ENCODE measurements around the gene RGS16.

RGS16 gene

DNA sequence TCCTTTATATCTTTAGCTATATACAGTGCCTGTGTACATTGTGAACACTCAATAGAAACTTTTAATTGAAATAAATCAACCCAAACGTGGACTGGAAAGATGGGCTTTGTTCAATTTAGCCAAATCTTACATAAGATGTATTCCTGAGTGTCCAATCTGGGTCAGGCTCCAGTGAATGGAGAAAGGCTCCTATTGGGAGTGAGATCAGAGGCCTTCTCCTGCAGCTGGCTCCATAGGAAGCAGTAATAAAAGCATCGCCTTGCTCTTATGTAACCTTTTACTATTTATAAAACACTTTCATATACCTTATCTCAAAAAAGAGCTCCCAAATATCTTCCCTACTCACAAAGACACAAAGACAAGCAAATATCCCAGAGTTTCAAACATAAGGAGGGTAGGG is 24.9 kb upstream of the RGS16 start:
- H2AFZ ChIP-seq (ENCODE audit: low read depth): no peak overlapping the region
- H3K9ac ChIP-seq: no peak overlapping the region
- H3K36me3 ChIP-seq (ENCODE audit: insufficient read depth): no peaks in the 10 kb centered on the region
- TF ChIP-seq, protein P1, sequence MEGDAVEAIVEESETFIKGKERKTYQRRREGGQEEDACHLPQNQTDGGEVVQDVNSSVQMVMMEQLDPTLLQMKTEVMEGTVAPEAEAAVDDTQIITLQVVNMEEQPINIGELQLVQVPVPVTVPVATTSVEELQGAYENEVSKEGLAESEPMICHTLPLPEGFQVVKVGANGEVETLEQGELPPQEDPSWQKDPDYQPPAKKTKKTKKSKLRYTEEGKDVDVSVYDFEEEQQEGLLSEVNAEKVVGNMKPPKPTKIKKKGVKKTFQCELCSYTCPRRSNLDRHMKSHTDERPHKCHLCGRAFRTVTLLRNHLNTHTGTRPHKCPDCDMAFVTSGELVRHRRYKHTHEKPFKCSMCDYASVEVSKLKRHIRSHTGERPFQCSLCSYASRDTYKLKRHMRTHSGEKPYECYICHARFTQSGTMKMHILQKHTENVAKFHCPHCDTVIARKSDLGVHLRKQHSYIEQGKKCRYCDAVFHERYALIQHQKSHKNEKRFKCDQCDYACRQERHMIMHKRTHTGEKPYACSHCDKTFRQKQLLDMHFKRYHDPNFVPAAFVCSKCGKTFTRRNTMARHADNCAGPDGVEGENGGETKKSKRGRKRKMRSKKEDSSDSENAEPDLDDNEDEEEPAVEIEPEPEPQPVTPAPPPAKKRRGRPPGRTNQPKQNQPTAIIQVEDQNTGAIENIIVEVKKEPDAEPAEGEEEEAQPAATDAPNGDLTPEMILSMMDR (conservative IDR thresholded peaks at IDR 0.05; ENCODE audit: low read depth, low read length): no peak
- no peaks in the 10 kb centered on the region for H3K27me3 ChIP-seq (ENCODE audit: insufficient read depth, low read depth)
- H3K4me2 ChIP-seq: no peak overlapping the region
- no peaks in the 10 kb centered on the region for H3K79me2 ChIP-seq (ENCODE audit: insufficient read depth, low read depth)
- no peak overlapping the region for H3K4me3 ChIP-seq (IDR thresholded peaks at IDR 0.05; ENCODE audit: insufficient read depth, low read depth, low read length)
- H3K4me1 ChIP-seq (ENCODE audit: low read depth, poor library complexity, severe bottlenecking): peaks cover 51% of the 10 kb centered on the region
- H4K20me1 ChIP-seq (ENCODE audit: insufficient read depth): no peaks in the 10 kb centered on the region
- no peak overlapping the region for H3K27ac ChIP-seq

- H3K4me2 ChIP-seq: no peak overlapping the region
- no peak overlapping the region for H3K27ac ChIP-seq
- peaks cover 56% of the 10 kb centered on the region for H3K4me1 ChIP-seq (ENCODE audit: low read depth, poor library complexity, severe bottlenecking)
- TF ChIP-seq, protein P1 (conservative IDR thresholded peaks at IDR 0.05; ENCODE audit: low read depth, low read length): no peak
- no peak overlapping the region for H3K9ac ChIP-seq
- no peaks in the 10 kb centered on the region for H3K79me2 ChIP-seq (ENCODE audit: insufficient read depth, low read depth)
- no peaks in the 10 kb centered on the region for H4K20me1 ChIP-seq (ENCODE audit: insufficient read depth)
- H3K36me3 ChIP-seq (ENCODE audit: insufficient read depth): no peaks in the 10 kb centered on the region
- H3K27me3 ChIP-seq (ENCODE audit: insufficient read depth, low read depth): no peaks in the 10 kb centered on the region
- H2AFZ ChIP-seq (ENCODE audit: low read depth): no peak overlapping the region
- H3K4me3 ChIP-seq (IDR thresholded peaks at IDR 0.05; ENCODE audit: insufficient read depth, low read depth, low read length): no peak overlapping the region
These were observed 24.5 kb upstream of the RGS16 start for GRCh38 chr1:182628657-182629056.

DNA sequence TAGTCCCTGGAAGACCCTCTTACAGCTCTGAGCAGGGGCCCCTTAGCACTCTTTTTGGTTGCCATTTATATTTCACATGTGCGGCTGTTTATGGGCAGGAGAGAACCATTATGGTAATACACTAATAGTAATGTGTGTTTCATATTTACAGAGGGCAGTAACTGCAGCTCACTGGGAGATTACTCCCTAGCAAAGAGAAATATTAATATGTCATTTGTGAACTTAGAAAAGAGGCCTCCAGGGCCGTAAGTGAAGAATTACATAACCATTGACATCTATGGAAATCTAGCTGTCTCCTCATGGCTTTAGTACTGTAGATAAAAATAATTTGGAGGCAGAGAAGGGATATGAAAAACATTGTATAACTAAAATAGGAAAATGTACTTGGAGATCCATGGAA is 23.4 kb upstream of the RGS16 start:
- H4K20me1 ChIP-seq (ENCODE audit: insufficient read depth): no peaks in the 10 kb centered on the region
- no peak overlapping the region for H3K27ac ChIP-seq
- no peaks in the 10 kb centered on the region for H3K79me2 ChIP-seq (ENCODE audit: insufficient read depth, low read depth)
- no peaks in the 10 kb centered on the region for H3K36me3 ChIP-seq (ENCODE audit: insufficient read depth)
- H3K4me3 ChIP-seq (IDR thresholded peaks at IDR 0.05; ENCODE audit: insufficient read depth, low read depth, low read length): peak overlapping the region; percentile 5
- H3K4me2 ChIP-seq: no peak overlapping the region; the same call in 1 of the 2 replicates
- H3K4me1 ChIP-seq (ENCODE audit: low read depth, poor library complexity, severe bottlenecking): peaks cover 66% of the 10 kb centered on the region
- TF ChIP-seq, protein P1 (conservative IDR thresholded peaks at IDR 0.05; ENCODE audit: low read depth, low read length): no peak
- no peaks in the 10 kb centered on the region for H3K27me3 ChIP-seq (ENCODE audit: insufficient read depth, low read depth)
- no peak overlapping the region for H3K9ac ChIP-seq
- no peak overlapping the region for H2AFZ ChIP-seq (ENCODE audit: low read depth)

- Histone ChIP-seq H3K79me2 (ENCODE audit: insufficient read depth, low read depth) (no peaks in the 10 kb centered on the region), H3K36me3 (ENCODE audit: insufficient read depth) (no peaks in the 10 kb centered on the region), H3K4me3 (IDR thresholded peaks at IDR 0.05; ENCODE audit: insufficient read depth, low read depth, low read length) (peak overlapping the region; percentile 26), H3K27me3 (ENCODE audit: insufficient read depth, low read depth) (no peaks in the 10 kb centered on the region), H3K27ac (peak overlapping the region; percentile 11; the same call in 1 of the 2 replicates), H3K4me1 (ENCODE audit: low read depth, poor library complexity, severe bottlenecking) (peaks cover 67% of the 10 kb centered on the region), H4K20me1 (ENCODE audit: insufficient read depth) (no peaks in the 10 kb centered on the region), H2AFZ (ENCODE audit: low read depth) (no peak overlapping the region), H3K4me2 (peak overlapping the region; percentile 45), H3K9ac (no peak overlapping the region)
- TF ChIP-seq, protein P1 (conservative IDR thresholded peaks at IDR 0.05; ENCODE audit: low read depth, low read length): no peak
These were observed 22.3 kb upstream of the RGS16 start for GRCh38 chr1:182626527-182626926.
